Femur (tissue), 1 donor: ENCODE results near the gene UBR4.

Experiments used
- DNase-seq: peaks from one replicate; pipeline ENCODE4 v3.0.0-alpha.2; 2017

UBR4 gene

GRCh38 chr1:19032701-19033514 is 177.2 kb downstream of the UBR4 start:
- no peak for DNase-seq

GRCh38 chr1:19032413-19032695 is 177.7 kb downstream of the UBR4 start:
- DNase-seq = no peak

- DNase-seq = no peak
These were observed 180.6 kb downstream of the UBR4 start for GRCh38 chr1:19029191-19030085.

GRCh38 chr1:19028546-19029129 is 181.4 kb downstream of the UBR4 start:
- no peak for DNase-seq

- no peak for DNase-seq
These were observed 182.0 kb downstream of the UBR4 start for GRCh38 chr1:19028110-19028509.
